Neutrophil (primary cell): ENCODE measurements around the gene REXO4.

Source experiments
- H3K27ac ChIP-seq: fragments of 200-600 bp; sonication (generic); 2 replicates; pipeline ENCODE4 v1.5.1; 2016; ENCODE audit warnings: mild to moderate bottlenecking, moderate library complexity
- H3K27me3 ChIP-seq: fragments of 200-600 bp; sonication (generic); 2 replicates; pipeline ENCODE4 v1.6.0; 2016; ENCODE audit warnings: mild to moderate bottlenecking
- H3K36me3 ChIP-seq: fragments of 200-600 bp; sonication (generic); 2 replicates; pipeline ENCODE4 v1.5.1; 2017
- H3K4me1 ChIP-seq, 2 experiments: fragments of 200-600 bp in 1 of 2; sonication (generic) in 1 of 2; 1 replicate in 1 of 2; 2 replicates in 1 of 2; pipeline versions ENCODE4 v1.5.1 to v1.6.1; 2013 to 2016; ENCODE audit warnings: low read depth in 1 of 2, low read length in 1 of 2, mild to moderate bottlenecking in 1 of 2, moderate library complexity in 1 of 2; ENCODE audit not compliant: control insufficient read depth in 1 of 2, insufficient read depth in 1 of 2
- H3K4me3 ChIP-seq, 2 experiments: fragments of 200-600 bp in 1 of 2; sonication (generic) in 1 of 2; 1 replicate in 1 of 2; 2 replicates in 1 of 2; pipeline ENCODE4 v1.5.1; 2013 to 2016; ENCODE audit warnings: low read depth in 1 of 2, low read length in 1 of 2, mild to moderate bottlenecking in 1 of 2, moderate library complexity in 1 of 2
- H3K9me3 ChIP-seq: fragments of 200-600 bp; sonication (generic); 2 replicates; pipeline ENCODE4 v1.5.1; 2016
- TF ChIP-seq, protein P1 (sequence below): fragments of 200-600 bp; sonication (generic); IDR thresholded peaks from 2 replicates; pipeline ENCODE4 v1.5.1; 2016; ENCODE audit warnings: antibody characterized with exemption

REXO4 gene

DNA sequence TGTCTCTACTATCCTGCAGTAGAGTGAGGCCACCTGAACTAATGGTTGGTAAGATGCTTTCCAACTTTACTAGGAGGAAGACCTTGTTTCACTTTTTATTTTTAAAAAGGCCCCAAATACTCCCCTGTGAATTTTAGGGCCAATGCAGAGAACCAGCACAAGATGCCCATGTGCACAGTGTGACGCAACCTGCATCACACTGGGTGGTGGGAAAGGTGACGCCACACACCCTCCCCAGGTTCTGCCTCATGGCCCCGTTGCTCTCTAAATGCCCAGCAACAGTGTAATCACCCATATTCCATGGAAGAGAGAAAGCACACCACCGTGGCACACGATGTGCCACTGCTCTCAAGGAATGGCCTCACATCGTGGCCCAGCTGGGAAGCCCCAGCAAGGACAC is 48.4 kb downstream of the REXO4 start:
- H3K27me3 ChIP-seq, result no peaks in the 10 kb centered on the region
- no peak overlapping the region for H3K4me3 ChIP-seq
- H3K9me3 ChIP-seq, result no peaks in the 10 kb centered on the region
- H3K36me3 ChIP-seq, result peaks cover 44% of the 10 kb centered on the region
- H3K27ac ChIP-seq, result no peak overlapping the region
- peaks cover 15 to 22% of the 10 kb centered on the region in 2 experiments for H3K4me1 ChIP-seq
- TF ChIP-seq, protein P1, sequence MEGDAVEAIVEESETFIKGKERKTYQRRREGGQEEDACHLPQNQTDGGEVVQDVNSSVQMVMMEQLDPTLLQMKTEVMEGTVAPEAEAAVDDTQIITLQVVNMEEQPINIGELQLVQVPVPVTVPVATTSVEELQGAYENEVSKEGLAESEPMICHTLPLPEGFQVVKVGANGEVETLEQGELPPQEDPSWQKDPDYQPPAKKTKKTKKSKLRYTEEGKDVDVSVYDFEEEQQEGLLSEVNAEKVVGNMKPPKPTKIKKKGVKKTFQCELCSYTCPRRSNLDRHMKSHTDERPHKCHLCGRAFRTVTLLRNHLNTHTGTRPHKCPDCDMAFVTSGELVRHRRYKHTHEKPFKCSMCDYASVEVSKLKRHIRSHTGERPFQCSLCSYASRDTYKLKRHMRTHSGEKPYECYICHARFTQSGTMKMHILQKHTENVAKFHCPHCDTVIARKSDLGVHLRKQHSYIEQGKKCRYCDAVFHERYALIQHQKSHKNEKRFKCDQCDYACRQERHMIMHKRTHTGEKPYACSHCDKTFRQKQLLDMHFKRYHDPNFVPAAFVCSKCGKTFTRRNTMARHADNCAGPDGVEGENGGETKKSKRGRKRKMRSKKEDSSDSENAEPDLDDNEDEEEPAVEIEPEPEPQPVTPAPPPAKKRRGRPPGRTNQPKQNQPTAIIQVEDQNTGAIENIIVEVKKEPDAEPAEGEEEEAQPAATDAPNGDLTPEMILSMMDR, result no peak

DNA sequence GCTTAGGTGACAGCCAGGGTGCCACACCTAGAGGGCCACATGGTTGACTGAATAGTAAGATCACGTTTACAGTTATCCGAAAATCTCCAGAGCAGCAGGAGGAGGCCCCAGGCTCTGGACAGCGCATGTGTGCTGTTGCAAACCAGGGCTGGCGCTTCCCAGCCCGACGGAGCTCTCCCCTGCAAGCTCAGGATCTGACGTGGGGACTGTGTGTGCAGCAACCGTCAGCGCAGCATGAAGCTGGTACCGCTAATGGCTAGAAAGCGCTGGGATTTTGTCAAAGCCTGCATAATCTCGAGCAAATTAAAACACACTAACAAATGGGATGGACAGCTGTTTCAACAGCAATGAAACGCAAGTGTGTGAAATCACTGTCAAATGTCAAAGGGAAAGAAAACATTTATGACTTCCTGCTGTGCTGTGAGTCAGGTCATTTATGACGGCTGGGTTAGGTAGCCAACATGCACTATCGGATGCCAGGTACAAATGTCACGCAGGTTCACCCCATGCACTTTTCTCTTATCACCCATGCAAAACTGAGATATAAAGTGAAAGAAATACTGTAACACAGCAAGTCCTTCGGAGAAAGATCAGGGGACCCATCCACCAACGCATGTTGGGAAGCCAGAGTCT is 49.4 kb downstream of the REXO4 start:
- peaks cover 54% of the 10 kb centered on the region for H3K36me3 ChIP-seq
- no peaks in the 10 kb centered on the region for H3K27me3 ChIP-seq
- no peaks in the 10 kb centered on the region for H3K9me3 ChIP-seq
- TF ChIP-seq, protein P1, result no peak
- H3K27ac ChIP-seq, result no peak overlapping the region
- no peak overlapping the region for H3K4me3 ChIP-seq
- H3K4me1 ChIP-seq, result peaks cover 9 to 16% of the 10 kb centered on the region in 2 experiments

DNA sequence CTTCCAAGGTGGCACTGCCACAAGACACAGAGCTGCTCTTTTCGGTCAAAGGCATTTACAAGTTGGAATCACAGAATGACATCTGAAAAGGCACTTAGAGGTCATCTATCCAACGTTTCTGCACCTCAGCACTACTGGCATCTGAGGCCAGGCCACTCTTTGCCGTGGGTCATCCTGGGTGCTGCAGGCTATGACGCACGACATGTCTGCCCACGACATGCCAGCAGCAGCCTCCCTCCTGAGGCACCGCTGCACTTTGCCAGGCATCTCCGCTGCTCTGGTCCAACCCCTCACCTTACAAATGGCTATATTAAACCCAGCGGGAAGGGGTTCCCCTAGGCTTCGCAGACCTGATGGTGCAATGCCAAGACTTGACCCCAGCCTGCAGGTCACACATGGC is 50.0 kb downstream of the REXO4 start:
- Histone ChIP-seq H3K36me3 (peaks cover 54% of the 10 kb centered on the region), H3K9me3 (no peaks in the 10 kb centered on the region), H3K27me3 (no peaks in the 10 kb centered on the region), H3K4me3 (no peak overlapping the region), H3K4me1 (peaks cover 9 to 16% of the 10 kb centered on the region in 2 experiments), H3K27ac (no peak overlapping the region)
- TF ChIP-seq, protein P1, result no peak

DNA sequence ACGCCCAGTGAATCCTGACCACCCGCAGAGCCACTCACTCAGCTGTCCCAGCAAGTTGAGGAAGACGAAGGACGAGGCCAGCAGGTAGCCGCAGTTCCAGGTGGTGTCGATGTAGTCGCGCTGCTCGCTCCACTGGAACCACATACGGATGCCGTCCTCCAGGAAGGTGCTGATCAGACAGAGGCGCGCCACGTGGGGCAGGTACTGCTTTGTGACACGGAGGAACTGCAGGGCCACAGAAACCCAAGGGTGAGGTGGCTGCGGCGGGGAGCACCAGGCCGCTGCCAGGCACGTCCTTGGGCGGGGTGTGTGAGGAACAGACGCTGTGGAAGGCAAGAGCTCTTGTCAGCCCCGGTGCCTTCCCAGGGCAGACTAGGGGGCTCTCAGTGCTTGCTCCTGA is 50.6 kb downstream of the REXO4 start:
- Histone ChIP-seq H3K27ac (no peak overlapping the region), H3K9me3 (no peaks in the 10 kb centered on the region), H3K27me3 (no peaks in the 10 kb centered on the region), H3K36me3 (peaks cover 59% of the 10 kb centered on the region), H3K4me3 (no peak overlapping the region), H3K4me1 (peaks cover 9 to 16% of the 10 kb centered on the region in 2 experiments)
- TF ChIP-seq, protein P1, result no peak

DNA sequence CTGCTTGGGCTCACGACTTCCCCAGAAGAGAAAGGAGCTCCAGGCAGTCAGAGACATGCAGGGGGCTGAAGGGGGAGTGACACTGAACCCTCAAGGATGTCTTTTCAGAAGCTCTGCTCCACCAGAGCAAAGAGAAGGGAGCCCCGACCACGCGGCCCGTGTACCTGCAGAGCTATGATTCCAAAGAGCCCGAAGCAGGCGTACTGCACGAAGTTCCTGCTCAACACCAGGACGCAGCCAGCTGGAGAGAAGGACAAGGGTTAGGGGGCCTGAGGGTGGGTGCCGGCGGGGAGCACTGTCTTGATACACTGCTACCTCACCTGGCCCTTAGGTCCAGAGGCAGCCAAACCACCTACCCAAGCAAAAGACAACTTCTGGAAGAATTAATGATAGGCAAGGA is 51.4 kb downstream of the REXO4 start:
- H3K4me3 ChIP-seq, result no peak overlapping the region
- no peaks in the 10 kb centered on the region for H3K9me3 ChIP-seq
- TF ChIP-seq, protein P1, result no peak
- peaks cover 3 to 9% of the 10 kb centered on the region in 2 experiments for H3K4me1 ChIP-seq
- H3K27me3 ChIP-seq, result no peaks in the 10 kb centered on the region
- no peak overlapping the region for H3K27ac ChIP-seq
- H3K36me3 ChIP-seq, result peaks cover 67% of the 10 kb centered on the region
